Measurements from ENCODE around the gene XXYLT1.

GRCh38 chr3:195073866-195074860 is 196.8 kb downstream of the XXYLT1 start:
- TF ChIP-seq CREB1 (IDR thresholded peaks at IDR 0.05; ENCODE audit: low read depth) (no peak), SP1 (IDR thresholded peaks at IDR 0.05; ENCODE audit: low read depth, low read length) (no peak), POLR2A (IDR thresholded peaks at IDR 0.05; ENCODE audit: low read depth, low read length) (no peak), TCF12 (IDR thresholded peaks at IDR 0.05; ENCODE audit: low read depth, low read length) (no peak), CTCF (IDR thresholded peaks at IDR 0.05 in 2 of 3, conservative IDR thresholded peaks at IDR 0.05 in 1 of 3; ENCODE audit: control insufficient read depth in 2 of 3, extremely low read depth in 1 of 3, insufficient read depth in 1 of 3, low read depth in 3 of 3, low read length in 3 of 3) (no peak), EGR1 (IDR thresholded peaks at IDR 0.05; ENCODE audit: borderline replicate concordance in 1 of 2, low read depth in 2 of 2, low read length in 2 of 2) (no peak), TBL1XR1 (IDR thresholded peaks at IDR 0.05; ENCODE audit: low read depth, low read length) (no peak), CREM (IDR thresholded peaks at IDR 0.05; ENCODE audit: low read depth) (no peak), NR2C2 (IDR thresholded peaks at IDR 0.05; ENCODE audit: borderline replicate concordance, control insufficient read depth, insufficient read length, low read depth) (no peak), ETV6 (conservative IDR thresholded peaks at IDR 0.05 in 1 of 2, IDR thresholded peaks at IDR 0.05 in 1 of 2; ENCODE audit: borderline replicate concordance in 1 of 2, low read depth in 1 of 2) (no peak), IRF3 (IDR thresholded peaks at IDR 0.05) (no peak), ZBTB33 (IDR thresholded peaks at IDR 0.05) (no peak), MTA3 (IDR thresholded peaks at IDR 0.05; ENCODE audit: borderline replicate concordance, low read length) (no peak), POLR2AphosphoS5 (IDR thresholded peaks at IDR 0.05; ENCODE audit: low read length) (no peak)
